Hematopoietic multipotent progenitor cell treated with erythropoietin and hydrocortisone succinate and interleukin-3 and kit ligand, for 8 days (in vitro differentiated cells): ENCODE results near the gene CACNA2D2.

ENCODE experiments used
- DNase-seq: peaks from one replicate; pipeline ENCODE4 v3.0.0-alpha.2; 2015

CACNA2D2 gene

DNA sequence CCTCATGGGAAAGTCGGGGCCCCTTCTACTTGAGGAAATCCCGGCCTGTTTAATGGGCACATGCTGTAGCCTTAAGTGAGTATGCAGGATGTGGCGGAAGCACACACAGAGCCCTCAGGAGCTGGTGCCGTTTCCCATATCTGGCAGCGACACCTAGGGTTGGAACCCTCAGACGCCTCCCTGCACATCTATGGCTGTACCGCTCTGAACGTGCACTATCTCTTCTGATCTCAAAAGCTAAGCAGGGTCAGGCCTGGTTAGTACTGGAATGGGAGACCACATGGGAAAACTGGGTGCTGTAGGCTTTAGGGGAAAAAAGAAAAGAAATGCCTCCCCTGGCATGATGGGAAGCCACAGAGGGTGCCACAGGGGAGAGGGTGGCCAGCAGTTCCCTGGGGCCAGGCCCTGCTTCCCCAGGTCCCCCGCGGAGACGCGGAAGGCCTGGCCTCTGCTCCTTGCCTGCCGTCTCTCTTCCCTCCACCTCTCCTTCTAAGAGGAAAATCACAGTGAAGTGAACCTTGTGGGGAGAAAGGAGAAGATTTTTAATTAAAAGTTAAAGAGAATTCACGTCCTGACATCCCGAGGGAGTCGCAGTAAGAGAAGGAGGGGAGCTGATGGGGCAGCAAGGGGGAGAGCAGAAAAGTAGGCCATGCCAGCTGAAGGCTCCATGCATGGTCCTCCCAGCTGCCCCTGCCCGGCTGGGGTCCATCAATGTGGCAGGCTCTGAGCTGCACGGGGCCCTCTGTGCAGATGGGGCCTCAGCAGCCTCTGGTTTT lies 83.7 kb downstream of the CACNA2D2 start:
- no peak for DNase-seq

DNA sequence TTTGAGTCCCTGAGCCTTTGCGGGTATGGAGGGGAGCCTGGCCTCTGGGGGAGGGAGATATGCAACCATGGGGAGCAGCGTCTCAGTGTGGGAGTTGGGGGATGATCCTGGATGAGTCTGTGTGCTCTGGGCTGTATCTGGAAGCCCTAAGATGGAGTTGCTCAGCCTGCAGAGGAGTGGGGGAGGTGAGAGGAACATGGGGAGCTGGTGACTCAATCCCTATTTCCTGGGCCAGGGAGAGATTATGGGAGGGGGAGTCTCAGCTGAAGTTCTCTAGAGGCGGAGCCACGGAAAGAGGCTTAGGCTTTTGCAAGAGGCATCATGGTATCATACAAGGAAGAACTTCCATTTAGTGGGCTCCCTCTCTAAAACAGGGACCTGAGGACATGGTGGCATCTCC lies 84.6 kb downstream of the CACNA2D2 start:
- no peak for DNase-seq

DNA sequence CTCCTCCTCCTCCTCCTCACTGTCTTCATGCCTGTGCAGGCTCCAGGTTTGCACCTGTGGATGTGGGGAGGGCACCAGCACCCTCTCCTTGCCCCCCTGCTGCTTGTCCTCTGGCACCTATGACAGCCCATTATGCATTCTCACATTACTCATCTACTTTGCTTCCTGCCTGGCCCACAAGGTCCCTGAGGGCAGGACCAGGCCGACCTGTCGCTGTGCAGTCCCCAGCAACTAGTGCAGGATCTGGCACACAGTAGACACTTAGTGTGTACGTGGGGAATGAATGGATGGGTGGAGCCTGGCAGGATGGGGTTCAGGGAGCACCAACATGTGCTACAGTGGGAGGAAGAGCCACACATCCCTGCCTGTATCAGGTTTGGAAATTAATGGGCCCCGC lies 85.8 kb downstream of the CACNA2D2 start:
- no peak for DNase-seq

DNA sequence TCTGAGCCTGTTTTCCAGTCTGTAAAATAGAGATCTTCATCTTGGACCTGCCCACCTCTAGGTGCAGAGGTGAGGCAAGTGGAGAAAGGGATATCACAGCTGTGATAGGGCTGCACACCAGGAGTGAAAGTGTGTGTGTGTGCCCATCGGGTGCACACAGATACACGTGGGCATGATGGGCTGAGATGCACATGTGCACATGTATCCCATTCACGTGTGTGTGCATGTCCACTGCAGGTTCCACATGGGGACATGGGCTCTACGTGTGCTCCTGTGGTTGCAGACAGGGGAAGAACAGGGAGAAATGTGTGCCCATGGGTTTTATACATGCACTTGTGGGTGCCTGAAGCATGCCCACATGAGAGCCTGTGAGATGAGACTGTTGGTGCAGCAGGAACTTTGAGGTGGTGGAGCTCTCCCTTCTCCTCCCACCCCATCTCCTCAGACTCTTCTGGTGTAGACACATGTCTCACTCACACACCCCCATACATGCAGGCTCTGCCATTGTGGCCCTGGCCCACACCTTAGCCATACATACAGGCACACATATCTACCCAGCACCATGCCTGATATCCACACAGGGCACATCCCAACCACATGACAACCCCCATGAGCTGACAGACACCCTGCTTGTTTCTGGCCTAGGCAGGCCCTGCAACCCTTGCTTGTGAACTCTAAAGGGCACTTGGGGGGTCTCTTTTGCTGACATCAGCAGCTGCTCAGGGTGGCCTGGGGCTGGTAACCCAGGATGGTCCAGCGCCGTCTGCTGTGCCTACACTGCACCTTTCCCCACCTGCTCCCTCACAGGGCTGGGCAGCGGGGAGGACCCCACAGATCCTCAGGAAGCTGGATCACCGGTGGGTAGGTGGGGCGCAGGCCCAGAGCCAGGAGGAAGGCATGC lies 86.4 kb downstream of the CACNA2D2 start:
- no peak for DNase-seq

DNA sequence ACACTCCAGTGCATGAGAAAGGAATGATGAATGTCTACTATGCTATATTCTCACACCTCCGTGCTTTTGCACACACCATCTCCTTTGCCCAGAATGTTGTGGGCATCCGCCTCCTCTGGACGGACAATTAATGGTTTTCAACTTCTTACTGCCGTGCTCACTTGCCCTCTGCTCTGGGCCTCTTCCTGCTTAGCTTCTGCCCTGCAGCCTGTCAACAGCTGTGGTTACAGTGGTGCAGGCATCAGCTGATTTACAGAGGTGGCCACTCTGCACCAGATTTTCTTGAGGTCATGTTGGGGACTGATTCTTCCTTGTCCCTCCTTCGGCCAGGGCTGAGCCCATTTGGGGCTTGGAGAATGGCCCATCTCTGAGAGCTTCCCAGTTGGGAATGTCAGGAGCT lies 87.6 kb downstream of the CACNA2D2 start:
- no peak for DNase-seq

DNA sequence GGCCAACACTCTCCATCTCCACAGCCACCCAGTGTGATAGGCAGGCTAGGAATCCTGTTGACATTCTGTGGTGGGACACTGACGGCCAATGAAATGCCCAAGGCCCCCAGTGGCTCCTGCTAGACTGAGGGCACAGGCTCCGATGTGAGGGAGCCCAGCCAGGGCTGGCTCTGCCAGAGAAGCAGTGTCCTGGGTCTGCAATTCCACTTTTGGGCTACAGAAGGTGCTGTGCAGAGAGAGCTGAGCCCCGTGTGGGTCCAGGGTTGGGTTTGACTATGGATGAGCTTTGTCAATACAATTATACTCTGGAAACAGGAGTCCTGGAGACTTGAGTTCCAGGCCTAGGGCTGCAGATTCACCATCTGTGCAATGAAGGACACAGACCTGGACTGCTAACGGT lies 88.4 kb downstream of the CACNA2D2 start:
- DNase-seq = no peak

DNA sequence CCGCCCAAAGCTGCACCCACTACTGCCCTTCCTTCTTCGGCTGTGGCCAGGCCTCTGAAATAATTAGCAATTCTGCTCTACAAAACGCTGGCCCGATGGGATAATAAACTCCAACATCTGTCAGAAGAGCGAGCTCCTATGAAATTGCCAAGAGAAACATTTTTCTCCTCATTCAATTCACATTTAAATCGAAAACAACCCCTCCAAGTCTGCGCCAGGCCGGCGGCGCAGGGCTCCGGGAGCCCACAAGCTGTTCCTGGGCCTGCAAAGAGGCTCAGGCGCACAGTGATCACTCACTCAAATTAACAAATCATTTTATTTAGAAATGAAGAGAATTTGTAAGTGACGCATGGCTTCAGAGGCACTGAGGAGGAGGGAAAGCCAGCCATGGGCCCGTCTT lies 88.8 kb downstream of the CACNA2D2 start:
- no peak for DNase-seq

DNA sequence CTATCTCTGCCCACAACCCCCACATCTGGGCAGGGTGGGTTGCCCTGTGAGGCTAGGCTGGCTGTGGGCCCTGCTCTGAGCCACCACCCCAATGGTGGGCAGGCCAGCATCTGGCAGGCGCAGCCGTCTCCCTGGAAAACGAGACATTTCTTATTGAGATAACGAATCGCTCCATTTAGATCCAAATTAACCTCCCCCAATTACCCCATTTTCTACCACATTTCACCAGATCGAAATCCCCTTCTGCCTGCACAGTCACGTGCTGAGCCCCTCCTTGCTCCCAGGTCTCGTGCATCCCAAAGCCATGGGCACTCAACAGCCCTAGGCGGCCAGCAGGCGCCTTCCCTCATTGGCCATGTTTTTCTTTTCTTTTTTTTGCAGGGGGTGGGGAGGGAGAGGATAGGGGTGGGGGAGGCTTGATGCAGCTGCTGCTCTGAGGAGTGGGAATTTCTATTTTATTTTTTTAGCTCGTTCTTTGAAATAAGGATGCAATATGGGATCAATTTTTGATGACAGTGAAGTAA lies 91.1 kb downstream of the CACNA2D2 start:
- no peak for DNase-seq

DNA sequence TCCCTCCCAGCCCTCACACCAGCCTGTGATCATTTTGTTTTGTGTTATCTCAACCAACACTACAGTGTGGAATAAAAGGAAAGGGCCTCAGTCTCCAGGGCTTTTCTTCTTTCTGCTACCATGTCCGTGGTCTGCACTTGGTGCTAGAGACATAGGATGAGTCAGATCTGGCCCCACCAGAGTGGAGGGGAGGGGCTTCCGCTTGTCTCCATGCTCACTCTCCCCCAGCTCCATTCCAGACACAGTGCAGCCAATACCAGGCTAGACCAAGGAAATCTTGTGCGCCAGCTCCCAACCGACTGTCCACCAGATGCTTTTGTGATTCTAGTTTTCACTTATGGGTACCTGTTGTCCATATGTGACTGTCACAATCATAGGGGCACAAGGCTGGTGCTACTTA lies 92.2 kb downstream of the CACNA2D2 start:
- no peak for DNase-seq

DNA sequence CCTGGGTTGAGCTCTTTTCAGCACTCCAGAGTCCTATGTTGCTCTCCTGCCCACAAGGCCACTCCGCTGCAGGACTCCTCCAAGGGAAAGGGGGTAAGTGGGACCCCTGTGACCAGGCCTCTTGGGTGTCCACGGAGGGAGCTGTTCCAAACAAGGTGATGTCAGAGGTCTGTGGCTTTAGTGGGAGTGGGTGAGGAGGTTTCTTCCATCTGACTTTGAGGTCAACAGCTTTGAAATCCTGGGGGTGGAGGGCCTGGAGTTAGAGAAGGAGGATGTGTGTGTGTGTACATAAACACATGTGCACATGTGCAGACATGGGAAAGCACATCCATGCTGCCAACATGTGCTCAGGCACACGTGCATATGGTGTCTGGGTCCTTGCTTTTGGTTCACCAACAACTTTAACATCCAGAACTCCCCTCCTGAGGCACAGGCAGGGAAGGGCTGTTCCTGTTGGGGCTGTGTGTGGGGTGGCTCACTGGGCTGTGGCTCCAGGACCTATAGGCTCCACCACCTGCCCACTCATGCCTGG lies 92.8 kb downstream of the CACNA2D2 start:
- no peak for DNase-seq

DNA sequence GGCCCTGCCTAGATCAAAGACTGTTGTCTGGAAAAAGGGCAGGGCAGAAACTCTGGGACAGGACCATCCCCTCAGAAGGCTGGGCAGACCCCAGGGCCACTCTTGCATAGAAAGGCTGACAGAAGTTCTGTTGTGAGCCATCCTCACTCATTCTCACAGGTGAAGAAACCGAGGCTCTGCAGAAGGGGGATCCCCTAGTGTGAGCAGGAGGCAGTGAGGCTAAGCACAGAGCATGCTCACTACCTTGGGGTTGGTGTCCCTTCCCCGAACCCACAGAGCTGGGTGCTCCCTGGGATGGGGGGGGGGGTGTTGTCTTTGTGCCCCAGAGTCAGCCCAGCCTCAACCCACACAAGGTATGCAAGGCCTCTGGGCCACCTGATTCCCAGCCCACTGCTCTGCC lies 93.2 kb downstream of the CACNA2D2 start:
- DNase-seq = no peak

DNA sequence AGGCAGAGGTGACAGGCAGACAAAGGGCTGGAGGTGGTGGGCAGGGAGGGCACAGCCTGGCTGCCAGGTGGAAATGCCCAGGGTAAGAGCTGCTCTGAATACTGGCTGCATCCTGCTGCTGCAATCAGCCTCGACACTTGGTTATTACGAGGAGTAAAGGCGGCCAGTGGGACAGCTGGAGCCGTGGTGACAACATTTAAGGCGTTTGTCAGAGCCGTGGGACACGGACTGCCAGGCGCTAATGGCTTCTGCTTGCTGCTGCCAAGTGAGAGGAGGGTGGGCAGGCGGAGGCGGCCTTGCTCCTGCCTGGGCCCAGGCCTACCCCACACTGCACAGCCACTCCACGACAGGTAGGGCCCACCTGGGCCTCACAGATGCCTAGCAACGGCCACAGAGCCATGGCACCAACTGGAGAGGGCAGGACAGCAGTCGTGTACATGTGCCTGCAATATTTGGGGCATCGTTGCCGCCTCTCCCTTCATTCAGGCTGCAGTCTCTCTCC lies 94.9 kb downstream of the CACNA2D2 start:
- no peak for DNase-seq

DNA sequence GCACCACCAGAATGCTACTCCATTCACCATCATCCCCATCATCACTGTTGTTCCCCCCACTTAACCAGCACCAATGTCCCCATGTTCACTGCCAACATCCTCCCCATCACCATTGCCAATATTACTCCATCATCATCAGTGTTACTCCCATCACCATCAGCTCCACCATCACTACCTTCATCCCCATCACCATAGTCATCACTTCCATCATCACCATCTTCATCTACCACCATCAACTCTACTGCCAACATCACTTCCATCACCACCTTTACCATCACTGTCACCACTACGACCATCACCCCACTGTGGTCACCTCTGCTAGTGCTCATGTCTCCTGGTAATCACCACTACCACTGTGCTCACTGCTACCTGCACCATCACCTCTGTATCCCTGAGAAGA lies 96.9 kb downstream of the CACNA2D2 start:
- no peak for DNase-seq

DNA sequence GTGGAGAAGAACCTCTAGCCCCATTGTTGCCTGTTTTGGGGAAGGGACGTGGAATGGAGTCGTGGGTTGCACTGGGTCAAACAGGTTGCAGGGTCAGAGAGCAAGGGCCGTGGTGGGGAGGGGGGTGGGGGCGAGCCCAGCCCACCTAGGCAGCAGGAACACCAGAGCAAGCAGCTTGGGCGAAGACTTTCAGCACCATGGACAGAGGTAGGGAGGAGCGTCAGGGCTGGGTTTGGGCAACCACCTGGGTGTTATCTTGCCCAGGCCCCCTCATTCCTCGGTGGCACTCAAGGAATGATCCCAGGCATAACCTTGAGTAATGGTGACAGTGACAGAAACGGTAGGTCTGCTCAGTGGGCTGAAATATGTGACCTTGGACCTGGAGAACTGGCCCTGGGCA lies 98.2 kb downstream of the CACNA2D2 start:
- DNase-seq = peak; percentile 42

DNA sequence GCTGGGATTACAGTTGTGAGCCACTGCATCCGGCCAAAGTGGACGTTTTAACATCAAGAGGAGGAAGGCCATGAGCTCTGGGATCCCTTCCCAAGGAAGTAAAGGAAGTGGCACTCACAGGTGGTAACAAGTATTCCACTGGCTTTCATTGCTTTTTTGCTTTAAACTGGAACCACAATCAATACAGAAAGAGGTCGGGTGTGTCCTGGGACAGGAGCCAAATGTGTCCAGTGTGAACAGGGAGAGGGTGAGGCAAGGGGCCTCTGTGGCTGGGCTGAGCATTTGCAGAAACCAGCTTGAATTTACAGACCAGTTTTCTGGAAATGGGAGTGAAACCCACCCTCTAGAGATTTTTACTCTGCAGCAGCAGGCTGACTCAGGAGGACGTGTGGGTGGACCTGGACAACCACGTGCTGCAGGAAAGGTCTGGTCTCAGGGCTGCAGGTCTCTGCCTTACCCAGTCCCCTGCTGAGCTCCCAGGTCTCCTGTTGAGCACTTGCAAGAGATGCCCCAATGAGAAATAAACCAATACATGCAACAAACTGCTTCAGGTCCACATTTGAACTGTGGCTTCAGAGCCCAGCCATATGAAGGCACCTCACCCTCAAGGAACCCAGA lies 101.3 kb downstream of the CACNA2D2 start:
- DNase-seq = peak; percentile 47

DNA sequence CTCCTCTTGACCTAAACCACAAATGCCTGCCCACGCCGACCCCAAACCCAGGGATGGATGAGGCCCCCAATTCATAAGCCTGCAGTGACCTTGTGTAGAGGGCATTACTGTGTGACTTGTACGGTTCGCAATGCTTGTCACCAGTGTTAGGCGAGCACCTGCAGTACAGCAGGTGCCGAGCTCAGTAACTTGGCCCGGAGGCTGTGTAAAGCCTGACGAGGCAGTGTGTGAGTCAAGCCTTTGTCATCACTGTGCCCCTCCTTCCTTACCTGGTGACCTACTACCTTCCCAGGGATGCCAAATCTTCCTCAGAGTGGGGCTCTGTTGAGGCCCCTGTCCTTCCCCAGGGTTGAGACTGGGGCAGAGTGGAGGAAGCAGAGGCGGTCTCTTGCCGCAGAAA lies 106.9 kb downstream of the CACNA2D2 start:
- no peak for DNase-seq

DNA sequence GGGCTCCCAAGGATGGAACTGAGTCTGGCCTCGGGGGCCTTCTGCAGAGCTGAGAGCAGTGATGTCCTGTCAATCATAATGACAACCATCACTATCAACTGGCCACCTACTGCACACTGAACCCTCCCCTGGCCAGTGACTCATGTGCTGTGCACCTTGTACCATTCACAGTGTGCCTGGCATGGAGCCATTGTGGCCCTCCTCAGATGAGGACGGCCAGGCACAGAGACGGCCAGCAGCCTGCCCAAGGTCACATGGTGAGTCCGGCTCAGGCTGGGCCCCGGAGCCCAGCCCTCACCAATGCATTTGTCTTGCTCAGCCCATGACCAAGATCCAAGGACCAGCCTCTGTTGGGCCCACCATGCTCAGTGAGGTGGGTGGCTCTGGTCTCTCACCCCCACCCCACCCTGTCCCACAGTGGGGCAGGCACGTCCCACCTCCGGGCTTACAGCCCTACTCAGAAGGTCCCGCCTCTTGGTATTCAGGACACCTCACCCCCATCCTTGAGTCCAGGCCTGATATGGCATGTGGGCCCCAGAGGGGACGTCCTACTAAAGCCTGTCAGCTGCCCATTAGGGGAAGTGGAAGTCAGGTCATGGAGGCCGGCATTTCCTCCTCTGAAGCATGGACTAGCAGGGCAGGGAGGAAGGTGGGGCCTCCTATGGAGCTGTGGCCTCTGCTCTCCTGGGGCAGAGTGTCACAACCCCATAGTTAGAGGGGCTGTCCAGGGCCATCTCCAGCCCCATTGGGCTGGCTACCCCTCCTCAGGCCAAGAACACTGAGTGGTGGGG lies 108.2 kb downstream of the CACNA2D2 start:
- DNase-seq = no peak

DNA sequence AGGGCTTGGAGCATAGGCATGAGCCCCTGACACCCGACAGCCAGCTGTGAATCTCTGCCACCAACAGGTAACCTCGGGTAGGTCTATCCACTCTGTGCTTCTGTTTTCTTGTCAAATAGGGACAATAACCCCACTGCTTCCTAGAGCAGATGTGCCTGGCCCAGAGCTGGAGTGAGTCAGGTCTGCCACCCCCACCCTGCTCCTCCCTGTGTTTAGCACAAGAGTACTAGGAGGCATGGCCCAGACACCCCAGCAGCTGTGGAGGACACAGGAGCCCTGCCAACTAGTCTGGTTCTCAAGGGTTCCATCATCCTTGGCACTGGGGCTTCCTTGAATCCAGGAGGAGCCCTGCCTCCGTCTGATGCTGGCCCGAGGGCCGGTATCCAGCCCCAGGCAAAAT lies 110.4 kb downstream of the CACNA2D2 start:
- no peak for DNase-seq

DNA sequence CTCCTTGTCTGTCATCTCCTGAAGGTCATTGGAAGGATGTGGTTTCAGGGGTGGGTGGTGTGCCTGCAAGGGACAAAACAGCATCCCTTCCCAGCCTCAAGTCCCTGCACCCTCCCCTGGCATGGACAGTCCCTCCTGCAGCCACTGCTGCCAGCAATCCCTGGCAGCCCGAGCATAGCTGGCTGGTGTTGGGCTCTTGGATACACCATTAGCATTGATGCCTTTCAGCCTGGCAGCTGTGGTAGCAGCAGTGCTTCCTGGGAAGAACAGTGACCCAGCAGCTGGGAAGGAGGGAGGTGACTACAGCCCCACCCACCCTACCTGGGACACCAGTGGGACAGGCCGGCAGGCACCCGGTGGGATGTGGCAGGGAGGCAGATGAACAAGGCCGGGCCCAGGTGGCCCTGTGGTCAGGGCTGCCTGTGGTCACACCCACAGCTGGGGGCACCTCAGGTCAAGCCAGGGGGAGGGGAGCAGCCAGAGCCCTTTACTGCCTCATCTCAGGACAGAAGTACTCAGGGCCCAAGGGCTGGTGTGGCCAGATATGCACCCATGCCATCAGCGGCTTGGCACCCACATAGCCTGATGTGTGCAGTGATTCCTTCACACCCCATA lies 111.2 kb downstream of the CACNA2D2 start:
- peak; percentile 15 for DNase-seq

DNA sequence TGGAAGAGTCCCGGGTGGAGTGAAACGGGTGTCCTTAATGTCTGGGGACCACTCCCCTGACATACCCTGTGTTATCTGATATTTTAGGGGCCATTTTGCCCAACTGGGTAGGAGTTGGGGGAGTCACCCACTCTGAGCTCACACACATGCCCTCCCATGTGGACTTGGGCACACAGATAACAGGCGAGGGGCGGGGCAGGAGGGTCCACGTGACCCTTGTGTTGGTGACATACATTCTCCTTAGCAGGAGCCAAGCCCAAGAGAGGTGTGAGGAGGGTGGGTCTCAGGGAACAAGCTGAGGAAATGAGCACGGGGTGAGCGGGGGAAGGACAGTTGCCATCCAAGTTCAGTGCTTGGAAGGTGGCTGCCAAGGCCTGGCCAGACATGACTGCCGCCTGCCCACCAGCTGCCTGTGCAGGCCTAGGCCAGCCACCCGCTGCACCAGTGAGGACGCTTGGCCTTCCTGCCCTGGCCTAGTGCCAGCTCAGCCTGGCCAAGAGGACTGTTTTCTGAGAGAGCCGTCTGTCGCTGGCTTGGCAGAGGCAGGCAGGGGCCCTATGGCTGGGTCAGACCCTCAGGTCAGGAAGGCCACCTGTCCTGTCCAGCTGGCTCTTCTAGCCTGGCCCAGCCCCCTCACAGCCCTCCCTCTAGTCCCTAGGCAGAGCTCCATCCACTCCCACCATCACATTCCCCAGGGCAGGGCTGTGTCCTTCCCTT lies 112.8 kb downstream of the CACNA2D2 start:
- peak; percentile 94 for DNase-seq

DNA sequence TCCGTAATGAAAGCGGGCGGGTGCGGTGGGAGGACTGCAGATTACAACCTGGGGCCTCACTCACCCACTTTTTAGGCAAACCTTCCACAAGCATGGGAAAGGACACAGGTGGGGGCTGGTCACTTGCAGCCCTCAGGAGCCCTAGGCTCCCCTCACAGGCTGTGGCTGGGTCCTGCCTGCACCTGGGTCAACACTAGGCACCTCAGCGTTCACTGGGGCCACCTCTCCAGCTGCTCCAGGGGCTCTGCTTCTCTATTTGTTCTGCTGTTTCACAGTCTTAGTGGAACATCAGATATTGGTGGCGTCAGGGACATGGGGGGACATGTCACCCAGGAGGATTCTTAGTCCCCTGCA lies 114.0 kb downstream of the CACNA2D2 start:
- DNase-seq = no peak
